Activated CD8-positive, alpha-beta memory T cell treated with anti-CD3 and anti-CD28 coated beads for 1 hour (primary cell): ENCODE measurements around the gene CT47C1.
"Not testable (repeated sequence)": the region's sequence is repeated elsewhere in the genome, so short reads cannot be mapped to it uniquely, and the experiment has no call there.

Experiments
- DNase-seq, 2 donors: peaks; one replicate each; pipeline ENCODE4 v3.0.0-alpha.2; 2020; ENCODE audit warnings: low read depth in 1 of 2; ENCODE audit errors: extremely low read depth in 1 of 2

The CT47C1 gene

DNA sequence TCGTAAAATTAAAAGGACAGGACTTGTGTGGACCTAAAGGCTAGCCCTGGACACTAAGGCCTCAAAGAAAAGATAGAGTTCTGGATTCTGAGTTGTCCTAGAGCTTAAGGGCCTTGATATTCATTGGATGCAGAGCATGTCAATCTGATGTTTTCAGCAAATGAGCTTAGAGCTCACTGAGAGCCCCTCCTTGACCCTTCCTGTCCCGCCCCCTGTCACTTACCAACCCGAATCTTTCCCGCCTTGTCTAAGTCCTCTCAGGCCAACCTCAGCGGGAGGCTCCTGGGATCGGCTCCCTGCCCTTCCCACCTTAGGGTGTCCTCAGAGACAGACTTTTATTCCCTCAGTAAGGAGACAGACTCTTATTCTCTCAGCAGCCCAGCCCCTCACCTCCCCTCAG is at the start of gene CT47C1:
Gene CT47C1, plus strand, starts transcription at position 250 of the 400 bp plus-strand sequence. CDS start 233 bp downstream, outside the sequence.
- DNase-seq, result no peak

DNA sequence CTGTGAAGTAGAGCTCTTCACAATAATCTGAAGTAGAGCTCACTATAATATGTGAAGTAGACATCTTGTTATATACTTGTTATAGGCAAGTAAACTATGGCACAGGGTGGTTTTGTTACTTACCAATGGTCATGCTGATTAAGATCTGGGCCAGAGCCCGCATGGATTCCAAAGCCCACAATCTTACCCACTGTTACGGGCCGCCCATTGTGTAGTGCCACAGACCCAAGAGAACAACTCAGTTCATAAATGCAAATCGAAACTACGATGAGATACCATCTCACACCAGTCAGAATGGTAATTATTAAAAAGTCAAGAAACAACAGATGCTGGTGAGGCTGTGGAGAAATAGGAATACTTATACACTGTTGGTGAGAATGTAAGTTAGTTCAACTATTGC is 46.9 kb upstream of the CT47C1 start:
- DNase-seq, result no peak

DNA sequence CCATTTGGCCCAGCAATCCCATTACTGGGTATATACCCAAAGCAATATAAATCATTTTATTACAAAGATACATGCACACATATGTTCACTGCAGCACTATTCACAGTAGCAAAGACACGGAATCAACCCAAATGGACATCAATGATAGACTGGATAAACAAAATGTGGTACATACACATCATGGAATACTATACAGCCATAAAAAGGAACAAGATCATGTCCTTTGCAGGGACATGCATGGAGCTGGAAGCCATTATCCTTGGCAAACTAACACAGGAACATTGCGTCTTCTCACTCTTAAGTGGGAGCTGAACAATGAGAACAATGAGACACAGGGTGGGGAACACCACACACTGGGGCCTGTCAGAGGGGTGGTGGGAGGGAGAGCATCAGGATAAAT is 46.4 kb upstream of the CT47C1 start:
- not testable (repeated sequence) for DNase-seq

DNA sequence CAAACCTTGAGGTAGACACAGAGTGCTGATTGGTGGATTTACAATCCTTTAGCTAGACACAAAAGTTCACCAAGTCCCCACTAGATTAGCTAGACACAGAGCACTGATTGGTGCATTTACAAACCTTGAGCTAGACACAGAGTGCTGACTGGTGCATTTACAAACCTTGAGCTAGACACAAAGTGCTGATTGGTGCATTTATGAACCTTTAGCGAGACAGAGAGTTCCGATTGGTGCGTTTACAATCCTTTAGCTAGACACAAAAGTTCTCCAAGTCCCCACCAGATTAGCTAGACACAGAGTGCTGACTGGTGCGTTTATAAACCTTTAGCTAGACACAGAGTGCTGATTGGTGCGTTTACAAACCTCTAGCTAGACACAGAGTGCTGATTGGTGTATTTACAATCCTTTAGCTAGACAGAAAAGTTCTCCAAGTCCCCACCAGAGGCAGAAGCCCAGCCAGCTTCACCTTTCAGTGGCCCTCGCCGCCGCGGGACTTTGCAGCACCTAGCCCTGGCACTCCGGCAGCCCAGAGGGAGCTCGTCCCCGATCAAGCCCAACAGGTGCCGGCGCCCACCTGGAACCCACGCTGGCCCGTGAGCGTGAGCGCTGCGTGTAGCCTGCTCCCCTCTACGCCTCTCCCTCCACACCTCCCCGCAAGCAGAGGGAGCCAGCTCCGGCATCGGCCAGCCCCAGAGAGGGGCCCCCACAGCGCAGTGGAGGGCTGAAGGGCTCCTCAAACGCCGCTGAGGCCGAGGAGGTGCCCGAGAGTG is 44.6 kb upstream of the CT47C1 start:
- not testable (repeated sequence) for DNase-seq

DNA sequence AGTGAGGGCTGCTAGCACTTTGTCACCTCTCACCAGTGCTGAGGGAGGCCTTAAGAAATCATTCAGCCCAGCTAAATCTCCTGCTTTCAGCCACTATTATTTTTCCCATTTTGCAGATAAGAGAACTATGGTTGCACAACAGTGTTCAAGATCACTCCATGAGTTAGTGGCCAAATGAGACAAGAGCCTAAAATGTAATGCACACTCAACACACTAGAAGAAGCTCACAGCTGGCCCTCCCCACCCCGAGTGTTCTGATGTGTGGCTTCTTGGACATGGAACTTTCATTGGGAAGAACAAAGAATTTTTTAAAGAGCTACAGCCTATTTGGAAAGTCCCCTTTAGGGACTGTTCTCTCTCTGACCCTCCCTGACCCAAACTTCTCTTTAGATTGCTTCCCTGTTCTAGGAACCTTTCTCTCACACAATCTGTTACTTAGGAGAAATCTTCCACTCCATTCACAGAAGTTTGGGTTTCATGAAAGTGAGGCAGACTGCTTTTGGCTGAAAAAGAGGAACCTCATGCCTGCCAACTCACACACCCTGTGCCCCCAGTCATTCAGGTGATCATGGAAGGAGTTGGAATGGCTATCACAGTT is 44.0 kb upstream of the CT47C1 start:
- DNase-seq, result no peak

DNA sequence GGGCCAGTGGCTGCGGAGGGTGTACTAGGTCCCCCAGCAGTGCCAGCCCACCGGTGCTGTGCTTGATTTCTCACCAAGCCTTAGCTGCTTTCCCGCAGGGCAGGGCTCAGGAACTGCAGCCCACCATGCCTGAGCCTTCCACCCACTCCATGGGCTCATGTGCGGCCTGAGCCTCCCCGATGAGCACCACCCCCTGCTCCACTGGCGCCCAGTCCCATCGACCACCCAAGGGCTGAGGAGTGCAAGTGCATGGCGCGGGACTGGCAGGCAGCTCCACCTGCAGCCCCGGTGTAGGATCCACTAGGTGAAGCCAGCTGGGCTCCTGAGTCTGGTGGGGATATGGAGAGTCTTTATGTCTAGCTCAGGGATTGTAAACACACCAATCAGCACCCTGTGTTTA is 43.1 kb upstream of the CT47C1 start:
- not testable (repeated sequence) for DNase-seq

DNA sequence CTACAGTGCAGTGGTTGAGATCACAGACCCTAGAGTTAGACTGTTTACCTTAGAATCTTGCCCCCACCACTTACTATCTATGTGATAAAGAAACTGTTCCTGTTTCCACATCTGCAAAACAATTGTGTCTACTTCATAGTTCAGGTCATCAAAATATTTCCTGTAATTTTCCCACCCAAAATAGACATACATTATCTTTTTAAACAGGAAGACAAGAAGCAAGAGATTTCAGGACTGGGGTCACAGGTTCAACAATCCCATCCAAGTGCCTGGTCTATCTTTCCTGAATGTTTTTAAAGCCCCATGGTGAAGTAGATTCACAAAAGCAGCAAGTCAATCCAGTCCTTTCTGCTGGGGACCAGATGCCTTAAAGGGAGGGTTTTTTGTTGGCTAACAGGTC is 41.8 kb upstream of the CT47C1 start:
- no peak for DNase-seq

DNA sequence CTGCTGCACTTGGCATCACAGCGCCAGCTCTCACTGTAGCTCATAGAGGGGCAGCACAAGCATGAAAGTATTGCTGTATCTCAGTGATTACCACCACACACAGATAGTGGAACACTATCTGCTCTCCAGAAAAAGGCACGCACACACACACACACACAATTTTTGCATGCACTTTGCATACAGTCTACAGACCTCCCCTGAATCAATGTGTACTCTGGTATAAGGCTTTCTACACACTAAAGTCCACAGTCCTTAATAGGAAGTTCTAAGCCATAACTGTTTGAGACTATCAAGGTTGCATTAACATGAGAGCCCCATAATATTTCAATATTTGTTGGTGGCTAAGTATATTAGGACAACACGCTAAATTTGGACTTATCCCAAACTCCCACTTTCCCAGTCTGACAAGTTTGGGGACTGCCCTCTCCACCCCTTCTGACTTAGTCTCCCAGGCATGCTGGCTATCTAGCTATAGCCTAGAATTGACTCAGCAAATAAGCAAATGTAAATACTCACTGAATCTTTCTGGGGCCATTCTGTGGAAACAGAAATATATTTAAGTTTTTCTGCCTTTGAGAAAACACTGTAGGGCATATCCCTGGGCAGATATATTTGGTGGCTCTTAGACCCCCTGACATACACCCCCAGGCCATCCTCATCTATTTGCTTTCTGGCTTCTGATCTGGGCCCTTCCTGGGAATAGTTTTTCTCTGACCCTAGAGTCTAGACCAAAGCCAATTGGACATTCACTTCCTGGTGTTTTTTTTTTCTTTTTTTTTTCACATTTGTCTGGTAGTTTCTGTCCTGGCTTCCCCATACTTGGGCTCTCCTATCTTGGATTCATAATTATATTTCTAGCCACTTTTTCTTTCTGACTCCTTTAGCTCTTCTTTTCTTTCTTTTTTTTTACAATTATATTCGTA is 36.4 kb upstream of the CT47C1 start:
- DNase-seq, result no peak

DNA sequence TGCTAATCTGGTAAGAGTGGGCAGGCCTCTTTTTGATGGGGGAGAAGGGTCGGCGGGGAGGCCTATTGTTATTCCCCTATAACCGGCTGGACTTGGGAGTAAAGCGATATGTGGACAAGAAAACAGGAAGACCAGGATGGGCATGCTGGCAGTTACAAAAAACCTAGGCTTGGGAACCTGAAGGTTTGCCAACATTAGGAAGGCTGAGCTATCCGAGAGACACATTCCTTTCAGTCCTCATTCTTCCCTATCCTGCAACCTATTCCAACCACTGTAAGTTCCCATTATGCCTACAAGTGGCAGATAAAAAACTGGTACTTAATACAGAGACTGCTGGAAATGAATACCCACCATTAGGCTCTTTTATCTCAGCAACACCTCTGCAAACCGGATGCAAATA is 32.4 kb upstream of the CT47C1 start:
- no peak for DNase-seq

DNA sequence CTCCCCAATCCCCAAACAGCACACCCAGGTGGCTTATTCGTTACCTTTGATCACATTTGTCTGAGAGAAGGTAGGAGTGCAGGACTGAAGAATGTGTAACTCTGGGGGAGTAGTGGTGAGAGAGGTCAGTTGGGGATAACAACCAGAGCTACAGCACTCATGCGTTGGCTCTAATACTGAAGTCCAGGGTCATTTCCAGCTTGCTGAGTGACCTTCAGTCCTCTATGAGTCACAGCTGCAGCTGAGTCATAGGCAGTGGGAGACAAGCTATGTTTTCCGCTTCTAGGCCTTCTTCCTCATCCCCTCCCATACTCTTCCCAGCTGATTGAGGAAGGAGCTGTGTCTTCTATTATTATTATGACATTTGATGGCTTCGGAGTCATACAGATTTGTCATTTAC is 31.6 kb upstream of the CT47C1 start:
- DNase-seq, result no peak

DNA sequence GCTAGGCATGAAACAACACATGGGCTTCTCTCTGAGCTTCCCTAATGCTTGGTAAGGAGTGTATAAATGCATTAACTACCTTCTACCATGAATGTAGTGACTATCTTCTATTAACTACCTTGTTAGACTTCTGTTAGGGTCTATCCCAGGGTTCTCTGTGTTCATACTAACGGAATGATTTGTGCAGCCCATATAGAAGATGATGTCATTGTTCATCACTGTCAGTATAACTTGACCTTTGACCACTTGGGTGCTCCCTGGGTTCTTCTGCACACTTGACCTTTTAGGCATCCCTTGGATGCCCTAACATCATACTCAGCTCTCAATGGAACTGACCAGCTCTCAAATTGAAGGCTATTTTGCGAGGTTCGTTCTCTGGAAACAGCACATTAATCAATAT is 30.8 kb upstream of the CT47C1 start:
- no peak for DNase-seq

DNA sequence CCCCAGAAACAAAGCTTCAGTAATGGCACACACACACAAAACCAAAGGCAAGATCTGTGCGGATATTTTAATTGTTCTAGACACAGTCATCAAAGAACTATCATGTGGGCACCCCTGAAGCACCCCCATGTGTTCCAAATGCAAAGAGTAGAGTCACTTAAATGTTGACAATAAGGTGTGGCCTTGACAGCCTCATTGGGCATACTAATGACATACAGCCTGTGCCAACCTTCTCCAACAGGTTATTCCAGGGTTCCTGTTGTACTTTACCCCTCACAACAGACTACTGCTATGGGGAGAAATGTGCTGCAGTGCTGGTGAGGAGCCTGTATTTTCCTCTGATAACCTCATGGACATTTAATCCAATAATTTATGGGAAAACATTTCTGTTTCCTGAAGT is 29.8 kb upstream of the CT47C1 start:
- DNase-seq, result no peak

DNA sequence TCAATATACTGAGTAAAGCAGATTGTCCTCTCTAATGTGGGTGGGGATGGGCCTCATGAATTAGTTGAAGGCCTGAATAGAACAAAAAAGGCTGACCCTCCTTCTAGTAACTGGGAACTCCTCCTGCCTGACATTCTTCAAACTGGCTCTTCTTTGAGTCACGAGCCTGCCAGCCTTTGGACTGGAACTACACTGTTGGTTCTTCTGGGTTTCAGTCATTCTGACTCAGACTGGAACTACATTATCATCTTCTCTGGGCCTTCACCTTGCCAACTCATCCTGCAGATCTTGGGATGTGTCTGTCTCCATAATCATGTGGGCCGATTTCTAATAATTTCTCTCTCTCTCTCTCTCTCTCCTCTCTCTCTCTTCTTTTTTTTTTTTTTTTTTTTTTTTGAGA is 26.9 kb upstream of the CT47C1 start:
- no peak for DNase-seq

DNA sequence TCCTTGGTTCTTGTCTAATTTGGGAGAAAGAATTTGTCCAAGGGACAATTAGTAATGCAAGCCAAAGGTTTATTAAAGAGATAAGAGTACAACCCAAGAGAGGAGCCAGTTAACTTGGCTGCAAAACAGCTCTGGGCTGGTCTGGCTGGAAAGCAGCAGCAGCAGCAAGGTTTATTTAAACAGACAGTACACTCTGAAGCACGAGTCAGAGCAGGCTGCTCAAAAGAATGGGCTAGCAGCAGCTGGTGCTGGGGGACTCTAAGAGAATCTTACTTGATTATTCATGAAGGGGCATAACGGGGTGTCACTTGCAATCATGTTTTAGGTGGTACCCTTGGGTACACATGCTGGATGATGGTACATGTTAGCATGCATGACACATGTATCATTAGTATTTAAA is 17.1 kb upstream of the CT47C1 start:
- DNase-seq, result no peak

DNA sequence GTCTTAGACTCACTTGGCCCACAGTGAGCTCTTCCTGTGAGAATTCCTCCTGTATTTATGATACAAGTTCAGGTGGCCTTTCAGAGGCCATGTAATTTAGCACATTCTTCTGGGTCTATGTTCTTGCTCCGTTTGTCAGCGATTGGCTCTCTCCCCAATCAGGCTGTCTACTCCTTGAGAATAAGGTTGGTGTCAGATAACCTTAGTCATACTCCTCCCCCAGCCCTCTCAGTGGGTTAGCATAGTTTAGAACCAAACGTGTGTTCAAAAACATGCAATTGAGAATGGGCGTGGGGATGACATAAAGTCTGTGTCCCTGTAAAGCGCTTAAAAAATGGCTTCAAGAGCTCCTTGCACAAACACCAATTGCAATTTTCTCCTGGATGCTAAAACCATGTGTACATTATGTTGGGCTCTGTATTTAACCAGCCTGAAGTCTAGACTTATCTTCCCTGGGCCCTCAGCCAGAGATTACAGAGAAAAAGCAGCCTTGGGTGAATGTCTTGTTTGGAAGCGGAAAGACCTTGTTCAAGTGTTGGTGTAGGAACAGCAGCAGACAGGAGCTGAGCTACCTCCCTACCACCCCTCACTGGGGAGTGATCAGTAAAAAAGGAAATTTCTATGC is 9.9 kb upstream of the CT47C1 start:
- no peak for DNase-seq

DNA sequence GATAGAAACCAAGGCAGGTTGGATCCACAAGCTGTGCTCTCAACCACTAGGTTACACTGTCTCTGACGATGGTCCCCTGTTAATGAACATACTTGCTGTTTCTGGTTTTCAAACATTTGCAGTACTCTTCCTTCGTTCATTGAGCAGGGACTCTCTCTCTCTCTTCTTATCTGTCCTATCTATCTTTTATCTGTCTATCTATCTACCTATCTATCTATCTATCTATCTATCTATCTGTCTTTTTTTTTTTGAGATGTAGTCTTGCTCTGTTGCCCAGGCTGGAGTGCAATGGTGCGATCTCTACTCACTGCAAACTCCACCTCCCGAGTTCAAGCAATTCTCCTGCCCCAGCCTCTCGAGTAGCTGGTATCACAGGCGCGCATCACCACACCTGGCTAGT is 9.4 kb upstream of the CT47C1 start:
- DNase-seq, result no peak

DNA sequence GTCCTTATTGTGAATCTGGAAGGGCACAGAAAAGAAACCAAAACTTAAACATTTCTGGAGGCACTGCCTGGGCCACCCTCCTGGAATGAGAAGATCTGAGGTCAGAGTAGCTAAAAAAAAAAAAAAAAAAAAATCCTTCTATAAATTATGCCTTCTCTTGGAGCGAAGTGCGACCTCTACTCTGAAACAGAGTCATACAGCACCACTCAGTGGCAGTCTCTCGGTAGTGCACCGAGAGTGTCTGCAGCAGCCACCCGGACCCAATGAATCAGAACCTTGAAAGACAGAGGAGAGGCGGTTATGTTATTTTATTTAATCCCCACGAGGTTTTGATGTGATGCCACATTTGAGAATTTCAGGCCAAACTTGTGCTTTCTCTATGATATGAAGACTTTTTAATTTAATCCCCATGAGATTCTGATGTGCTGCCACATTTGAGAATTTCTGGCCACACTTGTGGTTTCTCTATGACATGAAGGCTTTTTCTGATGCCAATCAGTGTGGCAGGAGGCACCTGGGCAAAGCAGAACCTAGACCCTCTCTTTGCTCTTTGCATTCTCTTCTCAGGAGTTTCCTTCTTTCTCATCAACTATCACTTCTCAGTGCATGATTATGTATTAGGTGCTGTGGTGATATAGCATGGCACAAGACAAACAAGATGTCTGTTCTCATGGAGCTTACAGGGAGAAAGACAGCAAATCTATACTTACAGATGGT is 5.6 kb upstream of the CT47C1 start:
- DNase-seq, result no peak

DNA sequence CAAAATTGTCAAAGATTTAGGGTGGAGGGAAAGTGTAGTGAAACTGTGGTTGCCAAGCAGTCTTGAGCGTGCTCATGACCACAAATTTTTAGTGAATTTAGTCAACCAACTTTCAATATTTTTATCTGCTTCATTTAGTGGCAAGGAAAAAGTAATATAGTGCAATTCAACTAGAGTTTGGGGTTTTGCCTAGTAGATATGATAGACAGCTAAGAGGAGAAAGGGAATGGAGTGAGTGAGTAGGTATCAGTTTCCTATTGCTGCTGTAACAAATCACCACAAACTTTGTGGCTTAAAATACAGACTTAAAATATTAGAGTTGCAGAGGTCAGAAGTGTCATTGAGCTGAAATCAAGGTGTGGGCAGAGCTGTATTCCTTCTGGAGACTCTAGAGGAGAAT is 3.7 kb upstream of the CT47C1 start:
- DNase-seq, result no peak

DNA sequence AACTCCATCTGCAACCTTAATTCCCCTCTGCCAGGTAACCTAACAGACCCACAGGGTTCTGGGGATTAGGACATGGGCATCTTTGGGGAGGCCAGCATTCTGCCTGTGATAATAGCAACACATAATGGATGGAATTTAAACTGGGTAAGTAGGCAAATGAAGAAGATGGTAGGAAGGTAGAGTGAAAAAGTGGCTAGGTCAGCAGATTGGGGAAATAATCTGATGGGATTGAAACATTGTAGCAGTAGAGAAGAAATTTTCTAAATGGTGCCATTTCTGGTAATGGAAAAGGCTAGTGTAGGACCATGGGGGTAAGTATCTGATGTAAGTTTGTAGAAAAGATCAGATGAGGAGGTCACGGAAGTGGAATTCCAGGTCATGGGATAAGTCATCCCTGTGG is 3.0 kb upstream of the CT47C1 start:
- DNase-seq, result no peak

DNA sequence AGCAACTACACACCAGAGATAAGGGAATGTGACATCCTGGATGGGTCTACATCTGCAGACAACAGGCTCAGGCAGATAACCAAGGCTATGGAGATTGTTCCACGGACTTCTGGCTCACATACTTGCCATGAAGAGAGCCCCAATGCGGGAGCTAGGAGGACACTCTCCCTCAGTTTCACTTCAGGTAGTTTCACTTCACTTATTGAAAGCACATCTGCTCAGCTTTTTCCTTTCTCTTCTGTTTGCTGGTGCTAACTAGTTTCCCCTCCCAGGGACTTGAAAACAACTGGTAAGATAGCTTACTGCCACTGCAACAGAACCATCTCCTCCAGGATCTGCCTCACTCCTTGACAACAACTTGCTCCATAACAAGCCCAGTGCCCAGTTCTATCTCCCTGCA is 1.4 kb upstream of the CT47C1 start:
- DNase-seq, result no peak
